ENCODE data around the gene CFAP97D2.

DNA sequence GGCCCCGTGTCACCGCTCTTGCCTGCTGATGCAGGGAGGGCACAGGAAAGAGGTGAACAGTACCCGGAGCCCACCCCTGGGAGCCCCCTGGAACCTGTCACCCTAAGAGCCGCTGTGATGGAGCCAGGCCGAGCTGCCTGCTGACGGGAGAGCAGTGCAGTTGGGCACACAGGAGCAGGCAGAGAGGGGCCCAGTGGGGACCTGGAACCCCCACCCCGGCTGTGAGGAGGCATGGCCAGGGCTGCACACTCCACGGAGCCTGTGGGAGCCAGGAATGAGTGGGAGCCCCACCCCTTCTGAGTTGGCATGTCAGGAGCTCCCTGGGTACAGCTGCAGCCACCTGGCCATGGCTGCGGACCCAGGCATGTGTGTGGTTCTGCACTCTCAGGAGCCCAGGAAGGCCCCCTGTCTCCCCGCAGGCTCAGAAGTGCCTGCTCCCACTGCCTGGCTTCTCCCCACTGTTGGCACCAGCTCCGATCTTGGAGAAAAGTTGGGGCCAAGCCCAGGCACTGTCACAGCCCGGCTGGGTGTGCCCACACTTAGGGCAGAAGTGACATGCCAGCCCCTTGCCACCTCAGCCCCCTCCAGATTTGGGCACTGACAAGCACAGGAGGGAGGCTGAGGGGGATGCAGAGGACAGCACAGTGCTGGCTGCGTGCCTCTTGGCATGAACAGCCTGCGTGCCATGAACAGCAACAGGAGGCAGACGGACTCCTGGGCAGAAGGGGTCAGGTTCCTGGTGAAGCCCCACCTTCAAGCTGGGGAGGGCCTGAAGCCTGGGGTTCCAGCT is 6.3 kb downstream of the CFAP97D2 start:
- TF ChIP-seq, protein P1, sequence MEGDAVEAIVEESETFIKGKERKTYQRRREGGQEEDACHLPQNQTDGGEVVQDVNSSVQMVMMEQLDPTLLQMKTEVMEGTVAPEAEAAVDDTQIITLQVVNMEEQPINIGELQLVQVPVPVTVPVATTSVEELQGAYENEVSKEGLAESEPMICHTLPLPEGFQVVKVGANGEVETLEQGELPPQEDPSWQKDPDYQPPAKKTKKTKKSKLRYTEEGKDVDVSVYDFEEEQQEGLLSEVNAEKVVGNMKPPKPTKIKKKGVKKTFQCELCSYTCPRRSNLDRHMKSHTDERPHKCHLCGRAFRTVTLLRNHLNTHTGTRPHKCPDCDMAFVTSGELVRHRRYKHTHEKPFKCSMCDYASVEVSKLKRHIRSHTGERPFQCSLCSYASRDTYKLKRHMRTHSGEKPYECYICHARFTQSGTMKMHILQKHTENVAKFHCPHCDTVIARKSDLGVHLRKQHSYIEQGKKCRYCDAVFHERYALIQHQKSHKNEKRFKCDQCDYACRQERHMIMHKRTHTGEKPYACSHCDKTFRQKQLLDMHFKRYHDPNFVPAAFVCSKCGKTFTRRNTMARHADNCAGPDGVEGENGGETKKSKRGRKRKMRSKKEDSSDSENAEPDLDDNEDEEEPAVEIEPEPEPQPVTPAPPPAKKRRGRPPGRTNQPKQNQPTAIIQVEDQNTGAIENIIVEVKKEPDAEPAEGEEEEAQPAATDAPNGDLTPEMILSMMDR (IDR thresholded peaks at IDR 0.05; ENCODE audit: low read depth, low read length, poor library complexity, severe bottlenecking) = no peak
- no peak for TF ChIP-seq EZH2phosphoT487 (IDR thresholded peaks at IDR 0.05; ENCODE audit: borderline replicate concordance, low read length)

Measured in DOHH2 (cell line).